ENCODE data around the gene NEK6. TPM values are rescaled to one million over a fixed set of nuclear protein-coding genes. Genes with fewer than 3 reads are reported as not detected.

Gene NEK6
- total and polyA plus RNA-seq, 9 of the 15 experiments (the other 6 are each of a cell fraction or from before 2014, with no cell fraction given) = 3.1 to 19.0 (median 8.4) TPM

GRCh38 chr9:124328285-124328684, 70.5 kb downstream of the NEK6 start:
- Histone ChIP-seq H3K4me1 (replicated peaks in 1 of 2; ENCODE audit: control insufficient read depth in 2 of 2, insufficient read depth in 2 of 2, low read length in 2 of 2) (peaks cover 0 to 12% of the 10 kb centered on the region in 2 experiments; a peak in 2 of 5 replicates), H4K20me1 (replicated peaks; ENCODE audit: control insufficient read depth, insufficient read depth, low read length) (no peaks in the 10 kb centered on the region), H3K27me3 (ENCODE audit: control insufficient read depth in 2 of 2, insufficient read depth in 2 of 2, low read length in 2 of 2) (no peaks in the 10 kb centered on the region), H3K9ac (ENCODE audit: insufficient read depth in 1 of 2, low read depth in 2 of 2, low read length in 2 of 2) (no peak overlapping the region), H3K79me2 (ENCODE audit: control insufficient read depth, insufficient read depth, low read length) (no peaks in the 10 kb centered on the region), H3K27ac (ENCODE audit: extremely low read depth, low read depth, low read length) (no peak overlapping the region), H2AFZ (ENCODE audit: low read depth, low read length) (no peak overlapping the region), H3K36me3 (ENCODE audit: control insufficient read depth, insufficient read depth, low read length) (no peaks in the 10 kb centered on the region; the same call in 2 of the 3 replicates), H3K9me1 (ENCODE audit: control insufficient read depth, insufficient read depth, low read length) (no peaks in the 10 kb centered on the region), H3K4me2 (ENCODE audit: insufficient read depth, low read length) (no peak overlapping the region), H3K9me3 (replicated peaks; ENCODE audit: control insufficient read depth, insufficient read depth, low read depth, low read length) (no peaks in the 10 kb centered on the region), H3K4me3 (no peak overlapping the region)
- BruUV-seq (replicated peaks) = no TSS peak
- CTCF ChIA-PET (ENCODE audit: low intra/inter-chr PET ratio) = no interaction called here
- intact Hi-C loops (cut with micrococcal nuclease) (no loop called here), in situ Hi-C loops (cut with MboI) (no loop called here)
- no peak for ATAC-seq
- DNase-seq (ENCODE audit: extremely low read depth in 1 of 4, low spot score in 3 of 4) = no peak
- WGBS (ENCODE audit: insufficient coverage, low coverage, missing lambda C conversion rate) = 78% methylated on average over 11 of the region's 12 CpGs
- no peak for FAIRE-seq
- POLR2A ChIA-PET = interaction anchor here (0.6 to 1.2 kb wide), 3 partner anchors 24 to 80 kb away, joined by 3 to 4 read pairs (median 3); no protein-coding TSS in a partner anchor
- TF ChIP-seq SRSF1 (IDR thresholded peaks at IDR 0.05; ENCODE audit: low read depth, low read length) (no peak), MYC (IDR thresholded peaks at IDR 0.05; ENCODE audit: low read depth, low read length) (no peak), MYC (CRISPR knock-in tag; IDR thresholded peaks at IDR 0.05; ENCODE audit: borderline replicate concordance, low read depth) (no peak), SP2 (IDR thresholded peaks at IDR 0.05; ENCODE audit: extremely low read depth, low read depth, low read length, poor library complexity, severe bottlenecking) (no peak), HDAC8 (tag; IDR thresholded peaks at IDR 0.05) (no peak), SUPT5H (IDR thresholded peaks at IDR 0.05) (no peak), ATF6 (CRISPR knock-in tag; IDR thresholded peaks at IDR 0.05) (no peak), GTF2E2 (tag; IDR thresholded peaks at IDR 0.05) (no peak), GTF2A2 (tag; IDR thresholded peaks at IDR 0.05) (no peak), HOXB6 (CRISPR knock-in tag; IDR thresholded peaks at IDR 0.05; ENCODE audit: borderline replicate concordance) (no peak), FUS (optimal IDR thresholded peaks at IDR 0.05; ENCODE audit: low read depth, low read length) (no peak), ZKSCAN8 (CRISPR knock-in tag; IDR thresholded peaks at IDR 0.05) (no peak), ASH1L (IDR thresholded peaks at IDR 0.05; ENCODE audit: borderline replicate concordance, low read depth, partially characterized antibody) (no peak)

Measured in K562 (cell line).